ENCODE results near the gene HDAC9. TPM values are rescaled to one million over a fixed set of nuclear protein-coding genes. Genes with fewer than 3 reads are reported as not detected.

Gene HDAC9
- total RNA-seq, 1 experiment from 2014 or later, result 17.1 TPM

- TF ChIP-seq REST (IDR thresholded peaks at IDR 0.05; ENCODE audit: insufficient read depth in 1 of 2, low read depth in 2 of 2, low read length in 1 of 2) (no peak), SIN3A (IDR thresholded peaks at IDR 0.05; ENCODE audit: borderline replicate concordance, insufficient read depth, low read depth, low read length) (no peak), CTCF (IDR thresholded peaks at IDR 0.05) (no peak), POLR2AphosphoS5 (IDR thresholded peaks at IDR 0.05; ENCODE audit: low read depth, low read length) (no peak), TCF7L2 (IDR thresholded peaks at IDR 0.05; ENCODE audit: low read depth, low read length) (no peak)
- DNase-seq (ENCODE audit: low read depth, low spot score) (no peak), ATAC-seq (no peak)
- ChIA-PET POLR2A (interaction anchor here (0.7 kb wide), 1 partner anchor 65 kb away, joined by 7 read pairs; no protein-coding TSS in a partner anchor), CTCF (no interaction called here)
- no TSS peak for BruUV-seq (replicated peaks)
- Histone ChIP-seq H3K36me3 (ENCODE audit: control insufficient read depth, insufficient read depth, low read length) (no peaks in the 10 kb centered on the region), H3K9me3 (ENCODE audit: control insufficient read depth, insufficient read depth, low read depth, low read length) (no peaks in the 10 kb centered on the region), H3K4me1 (ENCODE audit: control insufficient read depth, insufficient read depth, low read length) (no peaks in the 10 kb centered on the region), H3K27ac (ENCODE audit: low read length) (no peak overlapping the region), H3K4me3 (ENCODE audit: low read depth in 2 of 2, low read length in 2 of 2) (no peak overlapping the region), H3K27me3 (ENCODE audit: control insufficient read depth, insufficient read depth, low read length) (no peaks in the 10 kb centered on the region)
- intact Hi-C loops (cut with micrococcal nuclease; ENCODE audit: unreplicated experiment), result no loop called here
- in situ Hi-C loops (cut with HindIII; ENCODE audit: low pct_unique_long_range_greater_than_20kb, low sequenced_read_pairs), result no loop called here
Observed at GRCh38 chr7:18858232-18858631, 362.7 kb downstream of the HDAC9 start.

GRCh38 chr7:18859318-18859717 lies 363.8 kb downstream of the HDAC9 start:
- H3K9me3 ChIP-seq (ENCODE audit: control insufficient read depth, insufficient read depth, low read depth, low read length), result no peaks in the 10 kb centered on the region
- POLR2A ChIA-PET, result no interaction called here
- CTCF ChIA-PET, result no interaction called here
- no peak overlapping the region for H3K4me3 ChIP-seq (ENCODE audit: low read depth in 2 of 2, low read length in 2 of 2)
- no peak overlapping the region for H3K27ac ChIP-seq (ENCODE audit: low read length)
- TF ChIP-seq CTCF (IDR thresholded peaks at IDR 0.05) (no peak), POLR2AphosphoS5 (IDR thresholded peaks at IDR 0.05; ENCODE audit: low read depth, low read length) (no peak), REST (IDR thresholded peaks at IDR 0.05; ENCODE audit: insufficient read depth in 1 of 2, low read depth in 2 of 2, low read length in 1 of 2) (no peak), TCF7L2 (IDR thresholded peaks at IDR 0.05; ENCODE audit: low read depth, low read length) (no peak), SIN3A (IDR thresholded peaks at IDR 0.05; ENCODE audit: borderline replicate concordance, insufficient read depth, low read depth, low read length) (no peak)
- no peak for ATAC-seq
- no TSS peak for BruUV-seq (replicated peaks)
- no peak for DNase-seq (ENCODE audit: low read depth, low spot score)
- in situ Hi-C loops (cut with HindIII; ENCODE audit: low pct_unique_long_range_greater_than_20kb, low sequenced_read_pairs), result no loop called here
- no peaks in the 10 kb centered on the region for H3K4me1 ChIP-seq (ENCODE audit: control insufficient read depth, insufficient read depth, low read length)
- H3K27me3 ChIP-seq (ENCODE audit: control insufficient read depth, insufficient read depth, low read length), result no peaks in the 10 kb centered on the region
- no peaks in the 10 kb centered on the region for H3K36me3 ChIP-seq (ENCODE audit: control insufficient read depth, insufficient read depth, low read length)
- intact Hi-C loops (cut with micrococcal nuclease; ENCODE audit: unreplicated experiment), result no loop called here
